Hepatocyte (in vitro differentiated cells): Measurements from ENCODE around the gene ALDH1L1.

ENCODE experiments used
- CTCF ChIP-seq: fragments of 200-600 bp; sonication (generic); IDR thresholded peaks from 2 replicates; pipeline ENCODE4 v1.5.1; 2016; ENCODE audit warnings: antibody characterized with exemption, mild to moderate bottlenecking; ENCODE audit not compliant: poor library complexity
- EZH2 ChIP-seq: fragments of 200-600 bp; sonication (generic); IDR thresholded peaks from 2 replicates; pipeline ENCODE4 v1.6.1; 2016; ENCODE audit warnings: antibody characterized with exemption, mild to moderate bottlenecking, borderline replicate concordance
- EZH2phosphoT487 ChIP-seq: fragments of 200-600 bp; sonication (generic); IDR thresholded peaks from one replicate; pipeline ENCODE4 v1.6.1; 2018; ENCODE audit warnings: antibody characterized with exemption, mild to moderate bottlenecking, low read depth, moderate library complexity; ENCODE audit not compliant: unreplicated experiment, severe bottlenecking

GRCh38 chr3:126102530-126102951 is 77.8 kb downstream of the ALDH1L1 start:
- TF ChIP-seq CTCF (no peak), EZH2phosphoT487 (no peak), EZH2 (no peak)
